Erythroblast (primary cell): ENCODE measurements around the gene RAB3A.

ENCODE experiments used
- GATA1 ChIP-seq: IDR thresholded peaks from 2 replicates; pipeline ENCODE4 v1.6.1; 2011; ENCODE audit warnings: low read depth, mild to moderate bottlenecking, control low read depth, low read length, moderate library complexity
- POLR2A ChIP-seq: IDR thresholded peaks from 2 replicates; pipeline ENCODE4 v1.6.1; 2011; ENCODE audit warnings: mild to moderate bottlenecking, low read length

DNA sequence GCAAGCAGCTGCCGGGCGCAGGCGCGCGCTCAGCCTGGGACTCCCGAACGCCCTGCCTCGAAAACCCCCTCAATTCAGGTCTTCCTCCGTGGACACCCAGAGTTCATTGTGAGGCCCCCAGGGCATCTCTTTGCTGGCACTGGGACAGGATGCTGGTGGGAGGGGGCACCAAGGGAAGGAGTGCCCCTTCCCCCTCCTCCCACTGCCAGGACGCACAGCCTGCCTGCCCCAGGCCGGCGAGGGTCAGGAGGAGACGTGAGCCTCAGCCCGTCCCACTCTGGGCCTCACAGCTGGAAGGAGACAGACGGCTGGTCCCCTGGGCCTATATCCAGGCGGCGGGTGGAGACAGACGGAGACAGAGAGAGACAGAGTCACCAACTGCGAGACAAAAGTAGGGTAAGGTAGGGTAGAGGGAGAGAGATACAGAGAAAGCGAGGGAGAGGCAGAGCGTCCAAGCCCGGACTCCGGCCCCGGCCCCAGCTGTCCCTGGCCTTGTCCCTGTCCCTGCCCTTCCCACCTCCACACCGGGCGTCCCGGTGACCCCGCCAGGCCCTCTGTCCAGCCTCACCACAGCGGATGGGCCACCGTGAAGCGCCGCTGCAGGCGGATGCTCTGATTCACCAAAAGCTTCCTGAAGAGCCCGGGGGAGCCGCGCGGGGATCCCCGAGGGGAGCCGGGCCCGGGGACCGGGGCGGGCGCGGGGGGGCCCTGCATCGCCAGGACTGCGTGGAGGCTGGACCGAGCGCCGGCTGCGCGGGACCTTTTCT is 22.0 kb upstream of the RAB3A start, which contains the start of gene PDE4C:
- TF ChIP-seq POLR2A (no peak), GATA1 (no peak)
